Activated naive CD4-positive, alpha-beta T cell treated with anti-CD3 and anti-CD28 coated beads, Interleukin-2, amount 10 ng/mL, durations not matched to agents 5 hours and 36 hours (primary cell): Measurements from ENCODE around the gene ZNF862. TPM values are rescaled to one million over a fixed set of nuclear protein-coding genes. Genes with fewer than 3 reads are reported as not detected.

Experiments
- total RNA-seq, 2 experiments: library from RNA; stranded (reverse); gene quantifications; one replicate each; pipeline ENCODE4 v1.2.3, GENCODE V29; 2021

Gene ZNF862
- 10 to 100 TPM; 37.4 to 39.6 TPM for total RNA-seq

DNA sequence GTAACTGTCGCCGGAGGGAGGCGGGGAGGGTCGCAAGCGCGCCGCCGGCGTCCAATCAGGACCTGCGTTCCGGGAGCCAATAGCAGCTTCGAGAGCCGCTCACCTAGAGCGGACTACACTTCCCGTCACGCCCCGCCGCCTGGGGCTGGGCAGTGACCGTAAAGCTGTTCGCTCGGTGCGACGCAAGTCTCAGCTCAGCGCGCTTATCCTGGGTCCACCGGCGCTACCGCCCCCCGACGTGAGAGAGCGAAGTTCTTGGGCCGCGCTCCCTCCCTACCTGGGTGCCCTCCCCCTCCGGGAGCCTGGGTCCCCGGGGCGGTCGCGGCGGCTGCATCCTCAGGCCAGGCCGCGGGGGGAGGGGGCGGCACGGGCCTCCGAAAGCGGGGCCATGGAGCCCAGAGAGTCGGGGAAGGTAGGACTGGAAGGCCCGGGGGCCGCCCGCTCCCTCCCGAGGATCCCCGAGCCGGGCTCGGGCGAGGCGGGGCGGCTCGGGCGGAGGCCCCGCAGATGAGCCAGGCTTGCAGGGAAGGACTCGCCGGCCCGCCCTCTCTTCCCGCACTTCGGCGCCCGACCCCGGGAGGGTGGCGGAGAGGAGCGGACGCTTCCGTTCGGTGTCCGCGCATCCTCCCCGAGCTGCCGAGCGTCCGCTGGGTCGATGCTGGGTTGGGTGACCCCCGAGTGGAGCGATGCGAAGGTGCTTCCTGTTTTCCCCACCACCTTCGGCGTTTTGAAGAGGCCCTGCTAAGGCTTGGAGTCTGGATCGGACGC lies at the start of gene ZNF862:
Gene ZNF862, plus strand, starts transcription at position 152 of the 768 bp plus-strand sequence. Its CDS starts 237 bp downstream, at position 389.

GRCh38 chr7:149873074-149873969 lies 35.1 kb downstream of the ZNF862 start, which contains the start of gene ATP6V0E2:
Gene ATP6V0E2 (plus strand): TSS chr7:149873969. CDS start chr7:149874066, 97 bp downstream.

Other genes with a start within 250 kb of the ZNF862 start
- 1 to 10 TPM; 1.2 to 1.5 TPM for gene ZNF467, start 64.8 kb upstream of the ZNF862 start, total RNA-seq
- 10 to 100 TPM; 64.8 to 65.7 TPM for gene ATP6V0E2, start 35.6 kb downstream of the ZNF862 start, total RNA-seq